Fibroblast of peridontal ligament (primary cell): ENCODE measurements around the gene TIGD3.

Source experiments
- DNase-seq: peaks from one replicate; pipeline ENCODE4 v3.0.0-alpha.2; 2010; ENCODE audit errors: extremely low read depth

The TIGD3 gene

DNA sequence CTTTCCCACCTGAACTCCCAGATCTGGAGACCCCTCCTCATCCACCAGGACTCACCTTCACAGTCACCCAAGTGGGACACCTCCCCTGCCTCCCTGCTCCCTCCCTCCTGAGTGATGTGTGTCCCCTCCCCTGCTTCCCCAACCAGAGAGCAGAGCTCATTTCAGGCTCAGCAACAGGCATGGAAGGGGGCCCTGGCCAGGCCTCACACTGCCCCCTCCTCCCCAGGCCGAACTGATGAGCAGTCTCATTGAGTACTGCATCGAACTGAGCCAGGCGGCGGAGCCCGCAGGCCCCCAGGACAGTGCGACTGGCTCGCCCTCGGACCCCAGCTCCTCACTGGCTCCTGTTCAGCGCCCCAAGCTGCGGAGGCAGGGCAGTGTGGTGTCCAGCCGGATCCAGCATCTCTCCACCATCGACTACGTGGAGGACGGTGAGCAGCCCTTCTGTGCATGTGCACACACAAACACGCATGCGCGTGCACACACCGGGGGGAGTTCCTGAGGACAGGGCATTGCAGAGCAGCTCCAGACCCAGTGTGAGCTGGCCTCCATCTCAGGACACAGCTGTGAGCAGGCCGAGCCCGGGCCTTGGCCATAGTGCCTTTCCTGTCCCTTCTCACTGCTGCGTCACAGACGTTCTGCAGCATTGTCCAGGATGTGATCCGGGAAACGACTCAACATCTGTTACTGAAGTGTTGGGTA, 50.2 kb downstream of the TIGD3 start:
- DNase-seq: no peak
